Measurements from ENCODE around the gene ADAM12.

The ADAM12 gene

GRCh38 chr10:126068322-126068721 lies 320.0 kb downstream of the ADAM12 start:
- no peaks in the 10 kb centered on the region for H3K27me3 ChIP-seq (ENCODE audit: insufficient read depth, low read length, poor library complexity, severe bottlenecking)
- no peaks in the 10 kb centered on the region for H3K9me2 ChIP-seq (replicated peaks; ENCODE audit: low read depth, low read length)
- no peak overlapping the region for H3K9ac ChIP-seq (ENCODE audit: low read depth, low read length, poor library complexity, severe bottlenecking)
- H2AFZ ChIP-seq (ENCODE audit: low read length) = no peak overlapping the region
- H3K4me2 ChIP-seq (ENCODE audit: low read depth, low read length, poor library complexity, severe bottlenecking) = no peak overlapping the region
- H3K4me3 ChIP-seq (ENCODE audit: low read length, poor library complexity, severe bottlenecking) = no peak overlapping the region
- H3F3A ChIP-seq (ENCODE audit: low read depth) = no peaks in the 10 kb centered on the region
- no peak for TF ChIP-seq EZH2phosphoT487 (IDR thresholded peaks at IDR 0.05; ENCODE audit: borderline replicate concordance)
- TF ChIP-seq CTCF (conservative IDR thresholded peaks at IDR 0.05; ENCODE audit: low read length) = no peak
- no peaks in the 10 kb centered on the region for H3K4me1 ChIP-seq (ENCODE audit: insufficient read depth, low read length, poor library complexity, severe bottlenecking)
- H3K79me2 ChIP-seq (ENCODE audit: insufficient read depth, low read length) = no peaks in the 10 kb centered on the region
- H3K9me3 ChIP-seq (ENCODE audit: insufficient read depth, low read depth, low read length) = peaks cover 5% of the 10 kb centered on the region; the same call in 1 of the 2 replicates
- no peaks in the 10 kb centered on the region for H4K20me1 ChIP-seq (ENCODE audit: insufficient read depth, low read length, poor library complexity, severe bottlenecking)
- no peaks in the 10 kb centered on the region for H3K36me3 ChIP-seq (ENCODE audit: insufficient read depth, low read length)

GRCh38 chr10:126066456-126066855 lies 321.8 kb downstream of the ADAM12 start:
- TF ChIP-seq CTCF (conservative IDR thresholded peaks at IDR 0.05; ENCODE audit: low read length) = no peak
- no peak for TF ChIP-seq EZH2phosphoT487 (IDR thresholded peaks at IDR 0.05; ENCODE audit: borderline replicate concordance)
- no peaks in the 10 kb centered on the region for H3K4me1 ChIP-seq (ENCODE audit: insufficient read depth, low read length, poor library complexity, severe bottlenecking)

GRCh38 chr10:126065751-126066377 lies 322.4 kb downstream of the ADAM12 start:
- no peaks in the 10 kb centered on the region for H3K36me3 ChIP-seq (ENCODE audit: insufficient read depth, low read length)
- H2AFZ ChIP-seq (ENCODE audit: low read length) = no peak overlapping the region
- H3K9me3 ChIP-seq (ENCODE audit: insufficient read depth, low read depth, low read length) = peaks cover 5% of the 10 kb centered on the region; the same call in 1 of the 2 replicates
- no peak overlapping the region for H3K4me3 ChIP-seq (ENCODE audit: low read length, poor library complexity, severe bottlenecking)
- no peaks in the 10 kb centered on the region for H3K9me2 ChIP-seq (replicated peaks; ENCODE audit: low read depth, low read length)
- no peaks in the 10 kb centered on the region for H3F3A ChIP-seq (ENCODE audit: low read depth)
- no peaks in the 10 kb centered on the region for H4K20me1 ChIP-seq (ENCODE audit: insufficient read depth, low read length, poor library complexity, severe bottlenecking)
- no peaks in the 10 kb centered on the region for H3K27me3 ChIP-seq (ENCODE audit: insufficient read depth, low read length, poor library complexity, severe bottlenecking)
- no peaks in the 10 kb centered on the region for H3K79me2 ChIP-seq (ENCODE audit: insufficient read depth, low read length)
- H3K4me1 ChIP-seq (ENCODE audit: insufficient read depth, low read length, poor library complexity, severe bottlenecking) = no peaks in the 10 kb centered on the region
- no peak overlapping the region for H3K9ac ChIP-seq (ENCODE audit: low read depth, low read length, poor library complexity, severe bottlenecking)
- H3K4me2 ChIP-seq (ENCODE audit: low read depth, low read length, poor library complexity, severe bottlenecking) = no peak overlapping the region
- TF ChIP-seq EZH2phosphoT487 (IDR thresholded peaks at IDR 0.05; ENCODE audit: borderline replicate concordance) (no peak), CTCF (conservative IDR thresholded peaks at IDR 0.05; ENCODE audit: low read length) (no peak)

More at GRCh38 chr10:126066456-126066855, 321.8 kb downstream of the ADAM12 start:
- Histone ChIP-seq H4K20me1 (ENCODE audit: insufficient read depth, low read length, poor library complexity, severe bottlenecking) (no peaks in the 10 kb centered on the region), H3K4me2 (ENCODE audit: low read depth, low read length, poor library complexity, severe bottlenecking) (no peak overlapping the region), H3K79me2 (ENCODE audit: insufficient read depth, low read length) (no peaks in the 10 kb centered on the region), H3K27me3 (ENCODE audit: insufficient read depth, low read length, poor library complexity, severe bottlenecking) (no peaks in the 10 kb centered on the region), H3K9ac (ENCODE audit: low read depth, low read length, poor library complexity, severe bottlenecking) (no peak overlapping the region), H3K9me2 (replicated peaks; ENCODE audit: low read depth, low read length) (no peaks in the 10 kb centered on the region), H3K36me3 (ENCODE audit: insufficient read depth, low read length) (no peaks in the 10 kb centered on the region), H3K9me3 (ENCODE audit: insufficient read depth, low read depth, low read length) (peaks cover 5% of the 10 kb centered on the region; the same call in 1 of the 2 replicates), H3K4me3 (ENCODE audit: low read length, poor library complexity, severe bottlenecking) (no peak overlapping the region), H3F3A (ENCODE audit: low read depth) (no peaks in the 10 kb centered on the region), H2AFZ (ENCODE audit: low read length) (no peak overlapping the region)

Data from Loucy (cell line).